ENCODE results near the gene EIF3D.

Gene EIF3D

DNA sequence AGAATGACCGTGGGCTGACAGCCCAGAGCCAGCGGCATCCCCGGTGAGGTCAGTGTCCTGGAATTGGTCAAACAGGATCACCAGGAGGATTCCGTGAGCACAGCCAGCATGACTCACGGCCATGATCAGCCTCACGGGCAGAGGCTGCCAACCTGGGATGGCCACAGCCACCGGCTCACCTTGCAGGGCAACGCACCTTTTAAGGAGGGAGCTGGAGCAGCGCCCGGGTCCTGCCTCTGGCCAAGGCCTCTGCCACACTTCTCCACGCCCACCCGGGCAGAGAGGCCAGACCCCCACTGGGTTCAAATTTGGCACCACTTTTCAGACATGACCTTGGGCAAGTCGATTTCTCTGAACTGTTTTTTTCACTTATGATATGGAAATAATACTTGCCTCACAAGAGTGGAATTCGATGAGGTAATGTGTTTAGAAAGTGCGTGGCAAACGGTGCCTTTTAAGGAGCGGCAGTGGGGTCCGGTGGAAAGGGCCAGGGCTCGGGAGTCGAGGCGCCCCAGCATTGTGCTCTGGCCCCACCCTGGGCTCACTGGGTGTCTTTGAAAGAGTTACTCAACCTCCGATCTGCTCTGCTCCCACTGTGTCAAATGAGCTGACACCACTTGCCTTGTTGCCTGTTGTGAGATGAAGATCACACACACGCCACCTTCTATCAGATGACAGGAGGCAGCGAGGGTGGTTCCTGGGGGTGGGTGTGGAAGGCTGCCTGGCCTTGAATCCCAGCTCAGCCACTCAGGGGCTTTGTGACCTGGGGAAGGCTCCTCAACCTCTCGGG lies 63.5 kb downstream of the EIF3D start:
- DNase-seq, result no peak

DNA sequence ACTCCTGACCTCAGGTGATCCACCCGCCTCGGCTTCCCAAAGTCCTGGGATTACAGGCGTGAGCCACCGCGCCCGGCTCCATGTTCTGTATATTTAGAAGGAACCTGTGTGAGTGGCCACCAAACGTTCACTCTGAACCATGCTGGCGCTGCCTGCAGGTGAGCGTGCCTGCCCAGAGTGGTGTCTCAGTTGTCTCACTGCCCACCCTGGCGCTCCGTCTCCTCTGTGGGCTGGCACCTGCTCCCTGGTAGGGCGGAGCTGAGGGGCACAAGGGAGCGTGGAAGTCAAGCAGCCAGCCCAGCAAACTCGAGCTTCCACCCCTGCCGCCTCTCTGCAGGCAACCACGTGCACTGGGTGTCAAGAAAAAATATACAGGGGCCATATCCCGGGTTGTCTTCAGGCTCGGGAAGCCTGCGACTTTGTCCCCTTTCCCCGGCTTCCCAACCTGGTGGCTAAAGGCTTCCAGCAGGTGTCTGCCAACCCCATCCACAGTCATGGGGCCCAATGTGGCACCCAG lies 64.2 kb downstream of the EIF3D start:
- DNase-seq, result no peak

DNA sequence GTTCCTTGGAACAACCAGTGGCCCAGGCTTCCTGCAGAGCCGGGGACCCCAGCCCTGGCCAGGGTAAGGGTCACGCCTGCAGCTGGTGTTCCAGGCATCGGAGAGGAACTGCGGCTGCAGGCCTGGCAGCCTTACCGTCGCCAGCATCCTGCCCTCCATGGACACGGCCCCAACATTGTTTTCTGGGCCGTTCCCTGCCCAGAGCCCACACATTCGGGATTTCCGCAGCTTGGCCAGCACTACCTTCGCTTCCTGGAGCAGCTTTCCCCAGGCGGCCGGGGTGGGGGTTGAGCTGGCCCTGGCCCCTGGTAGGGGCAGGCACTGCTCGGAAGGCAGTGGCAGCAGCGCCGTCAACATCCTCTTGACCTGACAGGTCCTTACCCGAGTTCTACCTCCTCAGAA lies 65.2 kb downstream of the EIF3D start:
- DNase-seq, result no peak

DNA sequence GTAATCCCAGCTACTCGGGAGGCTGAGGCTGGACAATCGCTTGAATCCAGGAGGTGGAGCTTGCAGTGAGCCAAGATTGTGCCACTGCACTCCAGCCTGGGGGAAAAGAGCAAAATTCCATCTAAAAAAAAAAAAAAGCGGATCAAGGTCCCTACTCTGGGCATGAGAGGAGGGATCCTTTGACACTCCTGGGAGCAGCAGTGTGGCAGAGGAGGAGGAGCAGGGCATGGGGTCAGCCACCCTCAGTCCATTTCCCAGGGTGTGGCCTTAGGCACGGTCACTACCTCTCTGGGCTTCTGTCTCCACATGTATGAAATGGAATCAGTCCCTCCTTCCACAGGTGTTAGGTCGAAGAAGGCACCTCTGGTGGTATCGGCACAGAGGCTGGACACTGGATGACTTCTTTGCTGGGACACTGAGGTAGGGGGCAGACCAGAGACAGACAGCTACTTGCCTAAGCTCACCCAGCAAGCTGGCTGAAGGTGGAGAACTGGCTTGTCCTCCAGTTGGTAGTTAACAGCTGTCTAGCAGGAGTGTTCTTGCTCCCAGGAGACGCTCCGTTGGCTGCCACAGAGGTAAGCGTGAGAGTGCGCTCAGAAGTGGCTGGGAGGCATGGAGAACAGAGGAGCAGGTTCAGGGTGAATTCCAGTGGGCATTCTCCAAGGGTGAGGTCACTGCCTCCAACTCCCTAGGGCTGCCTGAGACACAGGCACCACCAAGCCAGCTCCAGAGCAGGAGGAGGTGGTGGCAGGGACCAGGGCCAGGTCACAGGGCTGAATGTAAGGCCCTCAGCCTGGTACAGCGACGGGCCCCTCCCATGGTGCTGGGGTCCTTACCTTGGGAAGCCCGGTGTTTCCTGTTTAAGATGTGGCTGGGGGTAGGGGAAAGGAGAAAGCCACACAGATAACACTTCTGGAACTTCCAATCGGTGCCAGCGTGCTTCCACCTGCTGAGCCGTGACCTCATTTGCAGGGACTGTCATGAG lies 67.0 kb downstream of the EIF3D start:
- no peak for DNase-seq
